Spleen (tissue), 7 donors: ENCODE results near the gene EBLN2.

Source experiments
- POLR2A ChIP-seq, 3 donors: fragments of 450-650 bp; IDR thresholded peaks; one replicate each; pipeline ENCODE4 v1.5.1; 2017; ENCODE audit warnings: antibody characterized with exemption in 3 of 3, mild to moderate bottlenecking in 1 of 3
- TF ChIP-seq, protein P1 (sequence below), 11 experiments: fragments of 200-600 bp in 7 of 11; fragments of 450-650 bp in 4 of 11; sonication (generic) in 4 of 11; IDR thresholded peaks in 8 of 11; conservative IDR thresholded peaks in 3 of 11; 1 replicate in 7 of 11; 2 replicates in 4 of 11; pipeline versions ENCODE4 v1.4.0 to v1.8.0; 2016 to 2021; ENCODE audit warnings: antibody characterized with exemption in 11 of 11, inconsistent platforms in 4 of 11, mild to moderate bottlenecking in 1 of 11
- donor health status: DM: no; HTN: no; CAD: no; lungs with moderate emphysema.
- donor health status: DM: no; HTN: no; CAD: no.
- donor health status: DM: no; HTN: no; CAD: no.

DNA sequence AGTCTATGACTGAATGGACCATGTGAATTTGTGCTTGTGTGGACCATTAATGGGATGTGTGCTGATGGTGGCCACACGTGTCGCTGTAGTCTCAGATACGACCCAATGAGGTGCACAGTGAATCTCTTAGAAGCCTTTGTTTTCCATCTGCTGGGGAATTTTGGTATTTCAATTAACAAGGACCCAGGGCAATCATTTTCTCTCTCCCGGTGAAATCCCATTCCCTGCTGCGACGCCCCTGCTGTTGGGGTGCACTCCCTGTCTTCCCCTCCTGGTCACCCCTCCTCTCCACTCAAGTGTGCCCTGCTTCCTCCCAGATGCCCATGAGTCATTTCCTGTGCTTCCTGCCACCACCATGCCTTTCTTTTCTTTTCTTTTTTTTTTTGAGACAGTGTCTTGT, 32.7 kb downstream of the EBLN2 start:
- TF ChIP-seq, protein P1, sequence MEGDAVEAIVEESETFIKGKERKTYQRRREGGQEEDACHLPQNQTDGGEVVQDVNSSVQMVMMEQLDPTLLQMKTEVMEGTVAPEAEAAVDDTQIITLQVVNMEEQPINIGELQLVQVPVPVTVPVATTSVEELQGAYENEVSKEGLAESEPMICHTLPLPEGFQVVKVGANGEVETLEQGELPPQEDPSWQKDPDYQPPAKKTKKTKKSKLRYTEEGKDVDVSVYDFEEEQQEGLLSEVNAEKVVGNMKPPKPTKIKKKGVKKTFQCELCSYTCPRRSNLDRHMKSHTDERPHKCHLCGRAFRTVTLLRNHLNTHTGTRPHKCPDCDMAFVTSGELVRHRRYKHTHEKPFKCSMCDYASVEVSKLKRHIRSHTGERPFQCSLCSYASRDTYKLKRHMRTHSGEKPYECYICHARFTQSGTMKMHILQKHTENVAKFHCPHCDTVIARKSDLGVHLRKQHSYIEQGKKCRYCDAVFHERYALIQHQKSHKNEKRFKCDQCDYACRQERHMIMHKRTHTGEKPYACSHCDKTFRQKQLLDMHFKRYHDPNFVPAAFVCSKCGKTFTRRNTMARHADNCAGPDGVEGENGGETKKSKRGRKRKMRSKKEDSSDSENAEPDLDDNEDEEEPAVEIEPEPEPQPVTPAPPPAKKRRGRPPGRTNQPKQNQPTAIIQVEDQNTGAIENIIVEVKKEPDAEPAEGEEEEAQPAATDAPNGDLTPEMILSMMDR (IDR thresholded peaks at IDR 0.05 in 8 of 11, conservative IDR thresholded peaks at IDR 0.05 in 3 of 11): no peak
- TF ChIP-seq POLR2A (IDR thresholded peaks at IDR 0.05): no peak
